Trophoblast cell (in vitro differentiated cells and primary cell): ENCODE data around the gene SERPINA1.

Experiments
- DNase-seq, 2 donors: peaks; one replicate each; pipeline ENCODE4 v3.0.0-alpha.2; 2016
- H2AFZ ChIP-seq: 2 replicates; pipeline ENCODE4 v1.6.1; 2013; ENCODE audit warnings: low read length, moderate library complexity, mild to moderate bottlenecking; ENCODE audit not compliant: insufficient read depth, poor library complexity
- H2AK5ac ChIP-seq: 2 replicates; pipeline ENCODE4 v1.6.1; 2013; ENCODE audit warnings: mild to moderate bottlenecking, low read length
- H2BK120ac ChIP-seq: 2 replicates; pipeline ENCODE4 v1.6.1; 2013; ENCODE audit warnings: low read length, mild to moderate bottlenecking, moderate library complexity; ENCODE audit not compliant: insufficient read depth, poor library complexity
- H2BK12ac ChIP-seq: 2 replicates; pipeline ENCODE4 v1.6.1; 2013; ENCODE audit warnings: mild to moderate bottlenecking, low read length, moderate library complexity
- H2BK5ac ChIP-seq: 2 replicates; pipeline ENCODE4 v1.6.1; 2013; ENCODE audit warnings: low read length, low read depth, moderate library complexity, mild to moderate bottlenecking; ENCODE audit not compliant: poor library complexity
- H3K14ac ChIP-seq: 2 replicates; pipeline ENCODE4 v1.6.1; 2013; ENCODE audit warnings: mild to moderate bottlenecking, low read length
- H3K18ac ChIP-seq: 2 replicates; pipeline ENCODE4 v1.6.1; 2013; ENCODE audit warnings: mild to moderate bottlenecking, low read length
- H3K23ac ChIP-seq: 2 replicates; pipeline ENCODE4 v1.6.1; 2013; ENCODE audit warnings: low read length
- H3K27ac ChIP-seq: 2 replicates; pipeline ENCODE4 v1.5.1; 2013; ENCODE audit warnings: low read depth, mild to moderate bottlenecking, inconsistent platforms, low read length, moderate library complexity
- H3K27me3 ChIP-seq: 2 replicates; pipeline ENCODE4 v1.6.1; 2013; ENCODE audit warnings: inconsistent platforms, mild to moderate bottlenecking, low read length, moderate library complexity; ENCODE audit not compliant: insufficient read depth
- H3K36me3 ChIP-seq, 2 experiments: 1 replicate in 1 of 2; 2 replicates in 1 of 2; pipeline ENCODE4 v1.6.1; 2013; ENCODE audit warnings: low read length in 2 of 2, mild to moderate bottlenecking in 2 of 2, moderate library complexity in 1 of 2; ENCODE audit not compliant: insufficient read depth in 2 of 2, control insufficient read depth in 1 of 2
- H3K4ac ChIP-seq: 2 replicates; pipeline ENCODE4 v1.6.1; 2013; ENCODE audit warnings: low read depth, mild to moderate bottlenecking, low read length, moderate library complexity
- H3K4me1 ChIP-seq, 2 experiments: 1 replicate in 1 of 2; 2 replicates in 1 of 2; pipeline ENCODE4 v1.6.1; 2013; ENCODE audit warnings: low read length in 2 of 2, mild to moderate bottlenecking in 2 of 2, moderate library complexity in 1 of 2; ENCODE audit not compliant: insufficient read depth in 2 of 2, control insufficient read depth in 1 of 2
- H3K4me2 ChIP-seq: 2 replicates; pipeline ENCODE4 v1.6.1; 2013; ENCODE audit warnings: inconsistent platforms, mild to moderate bottlenecking, low read length, moderate library complexity
- H3K4me3 ChIP-seq: 2 replicates; pipeline ENCODE4 v1.5.1; 2013; ENCODE audit warnings: mild to moderate bottlenecking, low read depth, low read length, inconsistent platforms
- H3K79me1 ChIP-seq: one replicate; pipeline ENCODE4 v1.6.1; 2013; ENCODE audit warnings: low read length
- H3K79me2 ChIP-seq: 2 replicates; pipeline ENCODE4 v1.6.1; 2013; ENCODE audit warnings: low read length, mild to moderate bottlenecking; ENCODE audit not compliant: control insufficient read depth, insufficient read depth, poor library complexity
- H3K9ac ChIP-seq: 2 replicates; pipeline ENCODE4 v1.6.1; 2013; ENCODE audit warnings: mild to moderate bottlenecking, low read length
- H3K9me3 ChIP-seq: 2 replicates; pipeline ENCODE4 v1.6.1; 2013; ENCODE audit warnings: low read depth, mild to moderate bottlenecking, control low read depth, inconsistent platforms, low read length; ENCODE audit not compliant: insufficient read depth
- H4K12ac ChIP-seq: 2 replicates; pipeline ENCODE4 v1.6.1; 2013; ENCODE audit warnings: low read depth, mild to moderate bottlenecking, low read length, moderate library complexity
- H4K8ac ChIP-seq: 2 replicates; pipeline ENCODE4 v1.6.1; 2013; ENCODE audit warnings: low read depth, mild to moderate bottlenecking, low read length, moderate library complexity
- H4K91ac ChIP-seq: one replicate; pipeline ENCODE4 v1.6.1; 2013; ENCODE audit warnings: low read depth, mild to moderate bottlenecking, low read length, moderate library complexity
- WGBS: extraction: QIAGEN DNeasy Blood & Tissue Kit; methylation state at CpG from one replicate; pipeline ENCODE4 v1.1.7; 2013; ENCODE audit warnings: missing lambda C conversion rate; ENCODE audit not compliant: insufficient read length, insufficient coverage; ENCODE audit errors: extremely low coverage; 5-methylcytosine and 5-hydroxymethylcytosine counted together

Gene SERPINA1

GRCh38 chr14:94382099-94382715 is 6.2 kb downstream of the SERPINA1 start:
- Histone ChIP-seq H3K4me3 (no peak overlapping the region), H2BK120ac (no peak overlapping the region), H4K12ac (no peak overlapping the region), H3K36me3 (no peaks in the 10 kb centered on the region), H3K9me3 (no peaks in the 10 kb centered on the region), H2BK5ac (no peak overlapping the region), H2BK12ac (no peak overlapping the region), H3K4me1 (no peaks in the 10 kb centered on the region), H3K4me2 (no peak overlapping the region), H4K8ac (no peak overlapping the region), H2AK5ac (no peak overlapping the region), H3K4ac (no peak overlapping the region), H2AFZ (no peak overlapping the region), H3K79me1 (no peaks in the 10 kb centered on the region), H3K27me3 (no peaks in the 10 kb centered on the region), H3K14ac (no peak overlapping the region), H3K9ac (no peak overlapping the region), H3K23ac (no peak overlapping the region), H3K18ac (no peak overlapping the region), H4K91ac (no peak overlapping the region), H3K27ac (no peak overlapping the region), H3K79me2 (no peaks in the 10 kb centered on the region)
- no CpG with 5 or more reads among the region's 4 CpGs for WGBS
- DNase-seq, result peak in 1 of 2 donors; percentile 28

GRCh38 chr14:94381149-94382030 is 7.0 kb downstream of the SERPINA1 start:
- Histone ChIP-seq H3K14ac (no peak overlapping the region), H3K18ac (no peak overlapping the region), H4K12ac (no peak overlapping the region), H3K27me3 (no peaks in the 10 kb centered on the region), H2BK120ac (no peak overlapping the region), H2BK5ac (no peak overlapping the region), H3K23ac (no peak overlapping the region), H3K27ac (no peak overlapping the region), H3K4me3 (no peak overlapping the region), H3K9ac (no peak overlapping the region), H4K91ac (no peak overlapping the region), H3K4me1 (no peaks in the 10 kb centered on the region), H3K79me1 (no peaks in the 10 kb centered on the region), H3K36me3 (no peaks in the 10 kb centered on the region), H4K8ac (no peak overlapping the region), H2AK5ac (no peak overlapping the region), H3K79me2 (no peaks in the 10 kb centered on the region), H3K4ac (no peak overlapping the region), H3K4me2 (no peak overlapping the region), H2AFZ (no peak overlapping the region), H2BK12ac (no peak overlapping the region), H3K9me3 (no peaks in the 10 kb centered on the region)
- no CpG with 5 or more reads among the region's 7 CpGs for WGBS
- no peak for DNase-seq

- Histone ChIP-seq H3K36me3 (no peaks in the 10 kb centered on the region), H2AFZ (no peak overlapping the region), H4K8ac (no peak overlapping the region), H2BK12ac (no peak overlapping the region), H2BK120ac (no peak overlapping the region), H3K79me2 (no peaks in the 10 kb centered on the region), H3K4ac (no peak overlapping the region), H3K9me3 (no peaks in the 10 kb centered on the region), H3K79me1 (no peaks in the 10 kb centered on the region), H3K18ac (no peak overlapping the region), H2BK5ac (no peak overlapping the region), H3K9ac (no peak overlapping the region), H3K4me1 (no peaks in the 10 kb centered on the region), H3K23ac (no peak overlapping the region), H3K4me3 (no peak overlapping the region), H3K14ac (no peak overlapping the region), H3K4me2 (no peak overlapping the region), H4K12ac (no peak overlapping the region), H2AK5ac (no peak overlapping the region), H4K91ac (no peak overlapping the region), H3K27ac (no peak overlapping the region), H3K27me3 (no peaks in the 10 kb centered on the region)
- WGBS, result no CpG with 5 or more reads among the region's 16 CpGs
- no peak for DNase-seq
These were observed 7.9 kb downstream of the SERPINA1 start for GRCh38 chr14:94380225-94381148.
